Measurements from ENCODE around the gene HMCN1. TPM values are rescaled to one million over a fixed set of nuclear protein-coding genes. Genes with fewer than 3 reads are reported as not detected.

The HMCN1 gene
- total RNA-seq, 1 experiment from 2014 or later, result 0.23 TPM

DNA sequence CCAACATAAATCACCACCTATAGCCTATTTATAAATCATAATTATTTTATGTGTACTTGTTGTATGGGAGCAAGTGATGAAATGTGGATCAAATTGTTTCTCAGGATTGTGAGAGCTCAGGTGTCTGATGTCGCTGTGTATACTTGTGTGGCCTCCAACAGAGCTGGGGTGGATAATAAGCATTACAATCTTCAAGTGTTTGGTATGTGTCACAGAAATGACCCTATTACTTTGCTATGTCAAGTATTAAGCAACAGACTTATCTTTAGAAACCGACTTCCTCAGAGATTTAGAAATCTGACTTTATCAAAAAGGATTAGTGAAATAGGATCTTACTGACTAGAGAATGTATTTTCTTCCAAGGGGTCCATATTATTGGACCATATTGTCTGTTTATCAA is 360.0 kb downstream of the HMCN1 start:
- H3K9me3 ChIP-seq (ENCODE audit: control insufficient read depth, insufficient read depth, low read depth, low read length), result no peaks in the 10 kb centered on the region
- POLR2A ChIA-PET, result no interaction called here
- BruUV-seq (replicated peaks), result no TSS peak
- TF ChIP-seq SIN3A (IDR thresholded peaks at IDR 0.05; ENCODE audit: borderline replicate concordance, insufficient read depth, low read depth, low read length) (no peak), TCF7L2 (IDR thresholded peaks at IDR 0.05; ENCODE audit: low read depth, low read length) (no peak), POLR2AphosphoS5 (IDR thresholded peaks at IDR 0.05; ENCODE audit: low read depth, low read length) (no peak)
- TF ChIP-seq, protein P1, sequence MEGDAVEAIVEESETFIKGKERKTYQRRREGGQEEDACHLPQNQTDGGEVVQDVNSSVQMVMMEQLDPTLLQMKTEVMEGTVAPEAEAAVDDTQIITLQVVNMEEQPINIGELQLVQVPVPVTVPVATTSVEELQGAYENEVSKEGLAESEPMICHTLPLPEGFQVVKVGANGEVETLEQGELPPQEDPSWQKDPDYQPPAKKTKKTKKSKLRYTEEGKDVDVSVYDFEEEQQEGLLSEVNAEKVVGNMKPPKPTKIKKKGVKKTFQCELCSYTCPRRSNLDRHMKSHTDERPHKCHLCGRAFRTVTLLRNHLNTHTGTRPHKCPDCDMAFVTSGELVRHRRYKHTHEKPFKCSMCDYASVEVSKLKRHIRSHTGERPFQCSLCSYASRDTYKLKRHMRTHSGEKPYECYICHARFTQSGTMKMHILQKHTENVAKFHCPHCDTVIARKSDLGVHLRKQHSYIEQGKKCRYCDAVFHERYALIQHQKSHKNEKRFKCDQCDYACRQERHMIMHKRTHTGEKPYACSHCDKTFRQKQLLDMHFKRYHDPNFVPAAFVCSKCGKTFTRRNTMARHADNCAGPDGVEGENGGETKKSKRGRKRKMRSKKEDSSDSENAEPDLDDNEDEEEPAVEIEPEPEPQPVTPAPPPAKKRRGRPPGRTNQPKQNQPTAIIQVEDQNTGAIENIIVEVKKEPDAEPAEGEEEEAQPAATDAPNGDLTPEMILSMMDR (IDR thresholded peaks at IDR 0.05), result no peak
- TF ChIP-seq, protein P2, sequence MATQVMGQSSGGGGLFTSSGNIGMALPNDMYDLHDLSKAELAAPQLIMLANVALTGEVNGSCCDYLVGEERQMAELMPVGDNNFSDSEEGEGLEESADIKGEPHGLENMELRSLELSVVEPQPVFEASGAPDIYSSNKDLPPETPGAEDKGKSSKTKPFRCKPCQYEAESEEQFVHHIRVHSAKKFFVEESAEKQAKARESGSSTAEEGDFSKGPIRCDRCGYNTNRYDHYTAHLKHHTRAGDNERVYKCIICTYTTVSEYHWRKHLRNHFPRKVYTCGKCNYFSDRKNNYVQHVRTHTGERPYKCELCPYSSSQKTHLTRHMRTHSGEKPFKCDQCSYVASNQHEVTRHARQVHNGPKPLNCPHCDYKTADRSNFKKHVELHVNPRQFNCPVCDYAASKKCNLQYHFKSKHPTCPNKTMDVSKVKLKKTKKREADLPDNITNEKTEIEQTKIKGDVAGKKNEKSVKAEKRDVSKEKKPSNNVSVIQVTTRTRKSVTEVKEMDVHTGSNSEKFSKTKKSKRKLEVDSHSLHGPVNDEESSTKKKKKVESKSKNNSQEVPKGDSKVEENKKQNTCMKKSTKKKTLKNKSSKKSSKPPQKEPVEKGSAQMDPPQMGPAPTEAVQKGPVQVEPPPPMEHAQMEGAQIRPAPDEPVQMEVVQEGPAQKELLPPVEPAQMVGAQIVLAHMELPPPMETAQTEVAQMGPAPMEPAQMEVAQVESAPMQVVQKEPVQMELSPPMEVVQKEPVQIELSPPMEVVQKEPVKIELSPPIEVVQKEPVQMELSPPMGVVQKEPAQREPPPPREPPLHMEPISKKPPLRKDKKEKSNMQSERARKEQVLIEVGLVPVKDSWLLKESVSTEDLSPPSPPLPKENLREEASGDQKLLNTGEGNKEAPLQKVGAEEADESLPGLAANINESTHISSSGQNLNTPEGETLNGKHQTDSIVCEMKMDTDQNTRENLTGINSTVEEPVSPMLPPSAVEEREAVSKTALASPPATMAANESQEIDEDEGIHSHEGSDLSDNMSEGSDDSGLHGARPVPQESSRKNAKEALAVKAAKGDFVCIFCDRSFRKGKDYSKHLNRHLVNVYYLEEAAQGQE (IDR thresholded peaks at IDR 0.05; ENCODE audit: insufficient read depth in 1 of 2, low read depth in 2 of 2, low read length in 1 of 2), result no peak
- no peak for ATAC-seq
- intact Hi-C loops (cut with micrococcal nuclease; ENCODE audit: unreplicated experiment), result no loop called here
- no peaks in the 10 kb centered on the region; the same call in 1 of the 2 replicates for H3K36me3 ChIP-seq (ENCODE audit: control insufficient read depth, insufficient read depth, low read length)
- no peaks in the 10 kb centered on the region for H3K4me1 ChIP-seq (ENCODE audit: control insufficient read depth, insufficient read depth, low read length)
- in situ Hi-C loops (cut with HindIII; ENCODE audit: low pct_unique_long_range_greater_than_20kb, low sequenced_read_pairs), result no loop called here
- DNase-seq (ENCODE audit: low read depth, low spot score), result no peak
- no peaks in the 10 kb centered on the region for H3K27me3 ChIP-seq (ENCODE audit: control insufficient read depth, insufficient read depth, low read length)
- H3K4me3 ChIP-seq (ENCODE audit: low read depth in 2 of 2, low read length in 2 of 2), result no peak overlapping the region
- no peak overlapping the region for H3K27ac ChIP-seq (ENCODE audit: low read length)
- CTCF ChIA-PET, result no interaction called here

DNA sequence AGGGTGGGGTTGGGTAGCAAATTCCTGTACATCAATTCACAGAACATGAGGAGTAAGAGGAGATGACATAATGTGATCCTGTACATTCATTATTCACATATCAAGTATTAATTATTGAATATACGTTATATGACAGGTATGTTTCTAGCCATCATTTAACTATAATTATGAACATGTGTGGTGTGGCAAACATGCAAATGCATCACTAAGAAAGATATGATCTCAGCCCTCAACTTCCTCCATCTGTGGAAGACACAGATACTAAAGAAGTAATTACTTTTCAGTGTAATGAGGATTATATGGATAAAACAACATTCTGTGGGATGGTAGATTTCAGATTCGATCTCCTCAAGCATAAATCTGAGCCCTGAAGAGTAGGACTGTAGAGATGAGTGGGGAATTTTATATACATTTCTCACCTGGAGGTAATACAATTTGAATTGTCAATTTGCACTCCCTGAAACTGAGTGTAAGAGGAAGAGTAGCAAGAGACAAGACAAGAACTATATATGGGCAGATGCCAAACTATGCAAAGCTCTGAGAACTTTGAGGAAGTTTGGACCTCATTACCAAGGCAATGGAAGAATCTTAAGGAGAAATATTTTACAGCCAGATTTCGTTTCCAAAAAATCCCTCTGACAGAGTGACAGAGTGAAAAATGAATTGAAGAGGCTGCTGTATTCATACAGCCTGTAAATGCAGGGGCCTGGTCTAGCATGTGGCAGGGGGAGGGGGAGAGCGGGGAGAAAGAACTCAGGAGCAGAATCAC is 365.3 kb downstream of the HMCN1 start:
- ATAC-seq (no peak), DNase-seq (ENCODE audit: low read depth, low spot score) (no peak)
- Histone ChIP-seq H3K27ac (ENCODE audit: low read length) (no peak overlapping the region), H3K9me3 (ENCODE audit: control insufficient read depth, insufficient read depth, low read depth, low read length) (no peaks in the 10 kb centered on the region), H3K4me1 (ENCODE audit: control insufficient read depth, insufficient read depth, low read length) (no peaks in the 10 kb centered on the region), H3K36me3 (ENCODE audit: control insufficient read depth, insufficient read depth, low read length) (no peaks in the 10 kb centered on the region), H3K27me3 (ENCODE audit: control insufficient read depth, insufficient read depth, low read length) (no peaks in the 10 kb centered on the region), H3K4me3 (ENCODE audit: low read depth in 2 of 2, low read length in 2 of 2) (no peak overlapping the region)
- CTCF ChIA-PET, result no interaction called here
- no TSS peak for BruUV-seq (replicated peaks)
- TF ChIP-seq SIN3A (IDR thresholded peaks at IDR 0.05; ENCODE audit: borderline replicate concordance, insufficient read depth, low read depth, low read length) (no peak), TCF7L2 (IDR thresholded peaks at IDR 0.05; ENCODE audit: low read depth, low read length) (no peak), POLR2AphosphoS5 (IDR thresholded peaks at IDR 0.05; ENCODE audit: low read depth, low read length) (no peak)
- TF ChIP-seq, protein P2 (IDR thresholded peaks at IDR 0.05; ENCODE audit: insufficient read depth in 1 of 2, low read depth in 2 of 2, low read length in 1 of 2), result no peak
- TF ChIP-seq, protein P1 (IDR thresholded peaks at IDR 0.05), result no peak
- POLR2A ChIA-PET, result interaction anchor here (0.6 kb wide), 1 partner anchor 281 kb away, joined by 3 read pairs; no protein-coding TSS in a partner anchor
- in situ Hi-C loops (cut with HindIII; ENCODE audit: low pct_unique_long_range_greater_than_20kb, low sequenced_read_pairs), result no loop called here
- intact Hi-C loops (cut with micrococcal nuclease; ENCODE audit: unreplicated experiment), result no loop called here

Measured in Panc1 (cell line).